SK-N-SH (cell line): Measurements from ENCODE around the gene ARL14EPL. TPM values are rescaled to one million over a fixed set of nuclear protein-coding genes. Genes with fewer than 3 reads are reported as not detected.

ENCODE experiments used
- CTCF ChIA-PET: fragments of 300-600, 350-600 bp; formaldehyde crosslinking; extraction: SDS; loops from one replicate; lab custom pipeline; 2021; lab: Yijun Ruan, JAX
- POLR2A ChIA-PET: fragments of 350-600 bp; sonication (Branson Sonifier 250); formaldehyde crosslinking; extraction: SDS; loops from one replicate; lab custom pipeline; 2020; ENCODE audit warnings: antibody characterized with exemption, inconsistent platforms; lab: Yijun Ruan, JAX
- DNase-seq: peaks from one replicate; pipeline ENCODE4 v3.0.0; 2012
- H2AFZ ChIP-seq: fragments of 200-600 bp; sonication (generic); 2 replicates; pipeline ENCODE4 v1.8.1; 2016; ENCODE audit warnings: antibody characterized with exemption, mild to moderate bottlenecking, low read depth
- H3F3A ChIP-seq: fragments of 200-600 bp; sonication (generic); replicated peaks from 2 replicates; pipeline ENCODE3; 2016; ENCODE audit warnings: antibody characterized with exemption, mild to moderate bottlenecking; ENCODE audit not compliant: insufficient read depth
- H3K27ac ChIP-seq, 2 experiments: fragments of 200-500 bp in 1 of 2; fragments of 200-600 bp in 1 of 2; sonication (Bioruptor generic) in 1 of 2; sonication (generic), shearing (Covaris generic) in 1 of 2; 2 replicates each; pipeline versions ENCODE4 v1.5.1 to v1.6.1; 2014 to 2016; ENCODE audit warnings: low read depth in 2 of 2, inconsistent platforms in 1 of 2, low read length in 1 of 2, mild to moderate bottlenecking in 1 of 2, mixed read lengths in 1 of 2
- H3K27me3 ChIP-seq: fragments of 200-600 bp; sonication (generic), shearing (Covaris generic); 2 replicates; pipeline ENCODE4 v1.6.1; 2016; ENCODE audit warnings: mixed run types; ENCODE audit not compliant: insufficient read depth
- H3K36me3 ChIP-seq, 2 experiments: fragments of 200-500 bp in 1 of 2; fragments of 200-600 bp in 1 of 2; sonication (Bioruptor generic) in 1 of 2; sonication (generic) in 1 of 2; replicated peaks in 1 of 2; 2 replicates each; pipeline versions ENCODE3 to v1.5.1; 2014 to 2016; ENCODE audit warnings: low read length in 1 of 2, mild to moderate bottlenecking in 1 of 2; ENCODE audit not compliant: insufficient read depth in 2 of 2, control insufficient read depth in 1 of 2
- H3K4me1 ChIP-seq, 2 experiments: fragments of 200-500 bp in 1 of 2; fragments of 200-600 bp in 1 of 2; sonication (Bioruptor generic) in 1 of 2; sonication (generic), shearing (Covaris generic) in 1 of 2; 2 replicates each; pipeline versions ENCODE4 v1.5.1 to v1.6.1; 2014 to 2016; ENCODE audit warnings: low read depth in 1 of 2, low read length in 1 of 2, mixed run types in 1 of 2; ENCODE audit not compliant: insufficient read depth in 2 of 2, control insufficient read depth in 1 of 2
- H3K4me2 ChIP-seq: fragments of 200-600 bp; sonication (generic), shearing (Covaris generic); 2 replicates; pipeline ENCODE4 v1.6.1; 2017; ENCODE audit warnings: mixed run types
- H3K4me3 ChIP-seq, 2 experiments: fragments of 200-500 bp in 1 of 2; fragments of 200-600 bp in 1 of 2; sonication (Bioruptor generic) in 1 of 2; sonication (generic), shearing (Covaris generic) in 1 of 2; 2 replicates each; pipeline versions ENCODE4 v1.5.1 to v1.8.1; 2014 to 2016; ENCODE audit warnings: low read depth in 2 of 2, inconsistent platforms in 1 of 2, low read length in 1 of 2, mild to moderate bottlenecking in 1 of 2, mixed read lengths in 1 of 2, moderate library complexity in 1 of 2
- H3K79me2 ChIP-seq: fragments of 200-600 bp; sonication (generic); 2 replicates; pipeline ENCODE4 v1.8.1; 2017; ENCODE audit warnings: mild to moderate bottlenecking; ENCODE audit not compliant: insufficient read depth
- H3K9ac ChIP-seq: fragments of 200-600 bp; sonication (generic); 2 replicates; pipeline ENCODE4 v1.6.1; 2017; ENCODE audit warnings: mixed run types
- H3K9me2 ChIP-seq: fragments of 200-600 bp; sonication (generic); 2 replicates; pipeline ENCODE4 v1.6.1; 2017; ENCODE audit warnings: mixed run types
- H3K9me3 ChIP-seq: fragments of 200-600 bp; sonication (generic); 2 replicates; pipeline ENCODE4 v1.6.1; 2017; ENCODE audit warnings: mixed run types, mild to moderate bottlenecking, moderate library complexity
- H4K20me1 ChIP-seq: fragments of 200-600 bp; sonication (generic); 2 replicates; pipeline ENCODE4 v1.6.1; 2017; ENCODE audit warnings: mild to moderate bottlenecking, mixed run types; ENCODE audit not compliant: insufficient read depth
- ELF1 ChIP-seq: IDR thresholded peaks from 2 replicates; pipeline ENCODE4 v1.4.0; 2012
- EP300 ChIP-seq, 2 experiments: IDR thresholded peaks; 2 replicates each; pipeline versions ENCODE4 v1.4.0 to v1.6.1; 2012; ENCODE audit warnings: borderline replicate concordance in 1 of 2, low read depth in 1 of 2, low read length in 1 of 2
- EZH2phosphoT487 ChIP-seq: fragments of 200-600 bp; sonication (generic); IDR thresholded peaks from 2 replicates; pipeline ENCODE4 v1.6.1; 2017; ENCODE audit warnings: low read depth, mixed run types, mild to moderate bottlenecking, antibody characterized with exemption, moderate library complexity, borderline replicate concordance
- FOXJ3 ChIP-seq: sonication (generic); formaldehyde crosslinking; IDR thresholded peaks from 2 replicates; pipeline ENCODE4 v1.5.1; 2020; ENCODE audit warnings: mild to moderate bottlenecking, missing genetic modification reagents
- FOXM1 ChIP-seq: IDR thresholded peaks from 2 replicates; pipeline ENCODE4 v1.4.0; 2012; ENCODE audit warnings: low read depth, mild to moderate bottlenecking
- GABPA ChIP-seq: IDR thresholded peaks from 2 replicates; pipeline ENCODE4 v1.4.0; 2012; ENCODE audit warnings: low read depth, mild to moderate bottlenecking
- NFIC ChIP-seq: IDR thresholded peaks from 2 replicates; pipeline ENCODE4 v1.4.0; 2012; ENCODE audit warnings: borderline replicate concordance
- NRF1 ChIP-seq: IDR thresholded peaks from 2 replicates; pipeline ENCODE4 v1.6.1; 2012; ENCODE audit warnings: low read depth, mild to moderate bottlenecking, low read length
- POLR2AphosphoS5 ChIP-seq: IDR thresholded peaks from 2 replicates; pipeline ENCODE4 v1.6.1; 2012; ENCODE audit warnings: low read depth, low read length
- RAD21 ChIP-seq: IDR thresholded peaks from 2 replicates; pipeline ENCODE4 v1.6.1; 2012; ENCODE audit warnings: mild to moderate bottlenecking, low read length
- RFX5 ChIP-seq: IDR thresholded peaks from 2 replicates; pipeline ENCODE4 v1.6.1; 2012; ENCODE audit warnings: mild to moderate bottlenecking, improper control_type of control experiment, low read length
- RXRA ChIP-seq: IDR thresholded peaks from 2 replicates; pipeline ENCODE4 v1.4.0; 2012; ENCODE audit warnings: low read depth, mild to moderate bottlenecking, borderline replicate concordance
- SMC3 ChIP-seq: IDR thresholded peaks from 2 replicates; pipeline ENCODE4 v1.6.1; 2012; ENCODE audit warnings: low read depth, low read length, improper control_type of control experiment
- TAF1 ChIP-seq: IDR thresholded peaks from 2 replicates; pipeline ENCODE4 v1.6.1; 2012; ENCODE audit warnings: low read depth, mild to moderate bottlenecking, low read length, moderate library complexity, borderline replicate concordance
- USF2 ChIP-seq: fragments of 150-350 bp; IDR thresholded peaks from 2 replicates; pipeline ENCODE4 v1.6.1; 2017; ENCODE audit warnings: antibody characterized with exemption, low read length, low read depth, borderline replicate concordance
- WGBS: methylation state at CpG from one replicate; pipeline ENCODE4 v1.1.6; 2017; ENCODE audit warnings: low lambda C conversion rate; 5-methylcytosine and 5-hydroxymethylcytosine counted together
- polyA plus RNA-seq, 3 experiments: library from polyadenylated mRNA; depleted of rRNA; stranded (reverse); fragments of >200 nt; gene quantifications; 2 replicates each; pipeline ENCODE4 v1.2.3, GENCODE V29; 2012
- TF ChIP-seq, protein P1 (sequence below): IDR thresholded peaks from 2 replicates; pipeline ENCODE4 v1.6.1; 2012; ENCODE audit warnings: mild to moderate bottlenecking, low read depth, low read length, moderate library complexity
- TF ChIP-seq, protein P2 (sequence below): fragments of 150-350 bp; IDR thresholded peaks from 2 replicates; pipeline ENCODE4 v1.6.1; 2016; ENCODE audit warnings: mild to moderate bottlenecking, low read depth, low read length

ARL14EPL gene
- polyA plus RNA-seq, 1 of the 3 experiments (the other 2 are of a cell fraction) = not detected

DNA sequence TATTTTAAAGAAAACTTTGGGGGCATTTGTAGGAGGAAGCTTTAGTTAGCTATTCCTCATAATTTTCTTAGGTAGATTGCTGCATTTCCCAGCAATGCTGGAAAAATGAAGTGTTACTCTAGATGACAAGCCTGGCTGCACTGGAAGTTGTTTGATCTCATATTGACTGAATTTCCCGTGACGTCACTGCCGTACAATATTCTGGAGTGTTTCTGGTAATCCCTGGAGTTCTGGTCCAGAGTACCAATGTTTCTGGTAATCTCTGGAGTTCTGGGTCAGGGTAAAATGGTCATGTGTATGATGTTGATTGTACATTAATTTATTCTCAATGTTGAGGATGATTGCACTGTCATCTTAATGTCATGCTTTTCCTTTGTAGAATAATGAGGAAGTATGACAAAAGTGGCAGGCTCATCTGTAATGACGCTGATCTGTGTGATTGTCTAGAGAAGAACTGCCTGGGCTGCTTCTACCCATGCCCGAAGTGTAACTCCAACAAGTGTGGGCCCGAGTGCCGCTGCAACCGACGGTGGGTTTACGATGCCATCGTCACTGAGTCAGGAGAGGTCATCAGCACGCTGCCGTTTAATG, 26.2 kb downstream of the ARL14EPL start:
- no peaks in the 10 kb centered on the region for H3F3A ChIP-seq
- no peak overlapping the region for H2AFZ ChIP-seq
- H3K79me2 ChIP-seq = no peaks in the 10 kb centered on the region
- POLR2A ChIA-PET = no interaction called here
- H3K9me3 ChIP-seq = no peaks in the 10 kb centered on the region
- H3K4me1 ChIP-seq = no peaks in the 10 kb centered on the region
- H3K4me3 ChIP-seq = no peak overlapping the region
- H3K27ac ChIP-seq = no peak overlapping the region
- no peak for DNase-seq
- H3K9me2 ChIP-seq = no peaks in the 10 kb centered on the region
- no peaks in the 10 kb centered on the region for H3K27me3 ChIP-seq
- H3K9ac ChIP-seq = no peak overlapping the region
- no peaks in the 10 kb centered on the region for H4K20me1 ChIP-seq
- 79% methylated on average over 13 of the region's 13 CpGs for WGBS
- CTCF ChIA-PET = interaction anchor here (1.5 kb wide), 1 partner anchor 9 kb away, joined by 3 read pairs; no protein-coding TSS in a partner anchor
- no peak overlapping the region for H3K4me2 ChIP-seq
- H3K36me3 ChIP-seq = no peaks in the 10 kb centered on the region
- no peak for TF ChIP-seq FOXJ3 (CRISPR knock-in tag)
- no peak for TF ChIP-seq NRF1
- TF ChIP-seq RAD21 = no peak
- TF ChIP-seq RXRA = no peak
- TF ChIP-seq POLR2AphosphoS5 = no peak
- no peak for TF ChIP-seq RFX5
- no peak for TF ChIP-seq NFIC
- TF ChIP-seq, protein P1, sequence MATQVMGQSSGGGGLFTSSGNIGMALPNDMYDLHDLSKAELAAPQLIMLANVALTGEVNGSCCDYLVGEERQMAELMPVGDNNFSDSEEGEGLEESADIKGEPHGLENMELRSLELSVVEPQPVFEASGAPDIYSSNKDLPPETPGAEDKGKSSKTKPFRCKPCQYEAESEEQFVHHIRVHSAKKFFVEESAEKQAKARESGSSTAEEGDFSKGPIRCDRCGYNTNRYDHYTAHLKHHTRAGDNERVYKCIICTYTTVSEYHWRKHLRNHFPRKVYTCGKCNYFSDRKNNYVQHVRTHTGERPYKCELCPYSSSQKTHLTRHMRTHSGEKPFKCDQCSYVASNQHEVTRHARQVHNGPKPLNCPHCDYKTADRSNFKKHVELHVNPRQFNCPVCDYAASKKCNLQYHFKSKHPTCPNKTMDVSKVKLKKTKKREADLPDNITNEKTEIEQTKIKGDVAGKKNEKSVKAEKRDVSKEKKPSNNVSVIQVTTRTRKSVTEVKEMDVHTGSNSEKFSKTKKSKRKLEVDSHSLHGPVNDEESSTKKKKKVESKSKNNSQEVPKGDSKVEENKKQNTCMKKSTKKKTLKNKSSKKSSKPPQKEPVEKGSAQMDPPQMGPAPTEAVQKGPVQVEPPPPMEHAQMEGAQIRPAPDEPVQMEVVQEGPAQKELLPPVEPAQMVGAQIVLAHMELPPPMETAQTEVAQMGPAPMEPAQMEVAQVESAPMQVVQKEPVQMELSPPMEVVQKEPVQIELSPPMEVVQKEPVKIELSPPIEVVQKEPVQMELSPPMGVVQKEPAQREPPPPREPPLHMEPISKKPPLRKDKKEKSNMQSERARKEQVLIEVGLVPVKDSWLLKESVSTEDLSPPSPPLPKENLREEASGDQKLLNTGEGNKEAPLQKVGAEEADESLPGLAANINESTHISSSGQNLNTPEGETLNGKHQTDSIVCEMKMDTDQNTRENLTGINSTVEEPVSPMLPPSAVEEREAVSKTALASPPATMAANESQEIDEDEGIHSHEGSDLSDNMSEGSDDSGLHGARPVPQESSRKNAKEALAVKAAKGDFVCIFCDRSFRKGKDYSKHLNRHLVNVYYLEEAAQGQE = no peak
- no peak for TF ChIP-seq ELF1
- no peak for TF ChIP-seq GABPA
- no peak for TF ChIP-seq FOXM1
- TF ChIP-seq, protein P2, sequence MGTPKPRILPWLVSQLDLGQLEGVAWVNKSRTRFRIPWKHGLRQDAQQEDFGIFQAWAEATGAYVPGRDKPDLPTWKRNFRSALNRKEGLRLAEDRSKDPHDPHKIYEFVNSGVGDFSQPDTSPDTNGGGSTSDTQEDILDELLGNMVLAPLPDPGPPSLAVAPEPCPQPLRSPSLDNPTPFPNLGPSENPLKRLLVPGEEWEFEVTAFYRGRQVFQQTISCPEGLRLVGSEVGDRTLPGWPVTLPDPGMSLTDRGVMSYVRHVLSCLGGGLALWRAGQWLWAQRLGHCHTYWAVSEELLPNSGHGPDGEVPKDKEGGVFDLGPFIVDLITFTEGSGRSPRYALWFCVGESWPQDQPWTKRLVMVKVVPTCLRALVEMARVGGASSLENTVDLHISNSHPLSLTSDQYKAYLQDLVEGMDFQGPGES = no peak
- no peak for TF ChIP-seq SMC3
- TF ChIP-seq TAF1 = no peak

DNA sequence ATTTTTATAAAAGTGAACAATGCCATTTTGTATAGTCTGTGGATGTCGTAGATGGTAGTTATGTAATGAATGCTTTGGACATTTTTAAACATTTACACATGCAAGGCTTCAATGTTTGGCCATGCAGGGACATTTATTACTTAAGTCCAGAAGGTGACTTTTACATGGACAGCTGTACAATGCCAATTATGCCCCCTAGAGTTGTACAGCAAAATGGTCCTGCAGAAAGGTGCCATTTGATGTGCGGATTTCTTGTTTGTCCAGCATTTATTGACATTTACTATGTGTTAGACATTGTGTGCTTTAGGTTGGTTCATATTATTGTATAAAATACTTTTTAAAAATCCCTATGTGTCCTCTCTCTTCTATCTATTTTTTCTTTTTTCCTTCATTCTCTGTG, 30.1 kb downstream of the ARL14EPL start:
- TF ChIP-seq EP300 (IDR thresholded peaks at IDR 0.05; ENCODE audit: borderline replicate concordance in 1 of 2, low read depth in 1 of 2, low read length in 1 of 2) (no peak), FOXM1 (no peak), EZH2phosphoT487 (no peak), USF2 (no peak)
- TF ChIP-seq, protein P2 = no peak
- Histone ChIP-seq H3K36me3 (no peaks in the 10 kb centered on the region), H3K79me2 (no peaks in the 10 kb centered on the region), H4K20me1 (no peaks in the 10 kb centered on the region), H3K4me2 (no peak overlapping the region), H3K27ac (no peak overlapping the region), H3K9me3 (no peaks in the 10 kb centered on the region), H3F3A (no peaks in the 10 kb centered on the region), H2AFZ (no peak overlapping the region), H3K4me3 (no peak overlapping the region), H3K4me1 (no peaks in the 10 kb centered on the region), H3K9ac (no peak overlapping the region), H3K27me3 (no peaks in the 10 kb centered on the region), H3K9me2 (no peaks in the 10 kb centered on the region)
- 85% methylated on average over 2 of the region's 2 CpGs for whole genome bisulfite sequencing
- no peak for DNase-seq
- POLR2A ChIA-PET = no interaction called here
- CTCF ChIA-PET = interaction anchor here (1.1 to 1.4 kb wide), 2 partner anchors 11 to 428 kb away, joined by 3 read pairs; no protein-coding TSS in a partner anchor
